GM12878 (cell line): ENCODE results near the gene PRG3. TPM values are rescaled to one million over a fixed set of nuclear protein-coding genes. Genes with fewer than 3 reads are reported as not detected.

Experiments used
- ATAC-seq: fragments of 200-7000 bp; cut with Tn5 transposase; 3 replicates; pipeline ENCODE4 v1.9.1; 2020; ENCODE audit warnings: mild to moderate bottlenecking, moderate library complexity
- BruUV-seq: library from RNA; stranded (reverse); fragments of 400-500 nt; replicated peaks from 2 replicates; lab custom pipeline; 2021; lab: Mats Ljungman, UMichigan
- CTCF ChIA-PET: fragments of 300-600 bp; sonication (Branson Sonifier 250); formaldehyde crosslinking; extraction: SDS; loops from one replicate; lab custom pipeline; 2021; ENCODE audit warnings: inconsistent platforms; lab: Yijun Ruan, JAX
- POLR2A ChIA-PET: fragments of 350-600 bp; formaldehyde crosslinking; extraction: SDS; loops from one replicate; lab custom pipeline; 2021; ENCODE audit warnings: inconsistent platforms; lab: Charles Lee
- RAD21 ChIA-PET: fragments of 300-600 bp; sonication (Branson Sonifier 250); formaldehyde crosslinking; loops from one replicate; lab custom pipeline; 2023; ENCODE audit warnings: antibody characterized with exemption; ENCODE audit not compliant: unreplicated experiment; lab: Charles Lee
- SMC1A ChIA-PET: fragments of 300-600 bp; sonication (Branson Sonifier 250); formaldehyde crosslinking; loops from one replicate; lab custom pipeline; 2023; ENCODE audit not compliant: unreplicated experiment, uncharacterized antibody; lab: Charles Lee
- DNase-seq: peaks from one replicate; pipeline ENCODE4 v3.0.0-alpha.2; 2011; ENCODE audit warnings: low read depth, low spot score
- FAIRE-seq: peaks from 3 replicates; lab custom pipeline; 2011; peaks lifted over from hg19 to GRCh38; lab: Jason Lieb, UNC
- H2AFZ ChIP-seq: 2 replicates; pipeline ENCODE4 v1.6.0; 2011; ENCODE audit warnings: low read depth, low read length, control low read depth; ENCODE audit not compliant: control insufficient read depth
- H3K27ac ChIP-seq: 2 replicates; pipeline ENCODE4 v1.5.1; 2011; ENCODE audit warnings: control low read depth; ENCODE audit not compliant: control insufficient read depth, insufficient read depth
- H3K27me3 ChIP-seq, 2 experiments: replicated peaks in 1 of 2; 2 replicates each; pipeline versions ENCODE4 v1.6.0 to v1.6.1; 2011; ENCODE audit warnings: low read length in 1 of 2; ENCODE audit not compliant: control insufficient read depth in 2 of 2, insufficient read depth in 2 of 2
- H3K36me3 ChIP-seq, 2 experiments: 2 replicates each; pipeline ENCODE4 v1.5.1; 2011; ENCODE audit warnings: low read length in 1 of 2; ENCODE audit not compliant: control insufficient read depth in 2 of 2, insufficient read depth in 2 of 2
- H3K4me1 ChIP-seq: 2 replicates; pipeline ENCODE4 v1.6.1; 2011; ENCODE audit warnings: mild to moderate bottlenecking, low read length, moderate library complexity, mixed read lengths; ENCODE audit not compliant: control insufficient read depth, insufficient read depth
- H3K4me2 ChIP-seq: 2 replicates; pipeline ENCODE4 v1.6.0; 2011; ENCODE audit warnings: control low read depth; ENCODE audit not compliant: control insufficient read depth, insufficient read depth
- H3K4me3 ChIP-seq: fragments of 200-600 bp; sonication (generic); 2 replicates; pipeline ENCODE4 v1.5.1; 2016
- H3K79me2 ChIP-seq: 2 replicates; pipeline ENCODE4 v1.6.0; 2011; ENCODE audit warnings: low read length; ENCODE audit not compliant: control insufficient read depth, insufficient read depth
- H3K9ac ChIP-seq: 2 replicates; pipeline ENCODE4 v1.8.0; 2011; ENCODE audit warnings: low read length, control low read depth, mixed read lengths; ENCODE audit not compliant: control insufficient read depth, insufficient read depth
- H3K9me3 ChIP-seq: replicated peaks from 3 replicates; pipeline ENCODE4 v1.5.1; 2011; ENCODE audit warnings: mild to moderate bottlenecking, low read length; ENCODE audit not compliant: control insufficient read depth, insufficient read depth
- H4K20me1 ChIP-seq: 2 replicates; pipeline ENCODE4 v1.6.0; 2011; ENCODE audit not compliant: control insufficient read depth, insufficient read depth
- CBFB ChIP-seq: IDR thresholded peaks from 2 replicates; pipeline ENCODE4 v1.6.1; 2016; ENCODE audit warnings: antibody characterized with exemption, low read depth
- CEBPB ChIP-seq, 2 experiments: fragments of 150-350 bp in 1 of 2; IDR thresholded peaks; 2 replicates each; pipeline ENCODE4 v1.6.1; 2012 to 2014; ENCODE audit warnings: low read depth in 2 of 2, low read length in 2 of 2, borderline replicate concordance in 1 of 2, inconsistent platforms in 1 of 2
- EED ChIP-seq: sonication (generic); IDR thresholded peaks from 2 replicates; pipeline ENCODE4 v1.6.1; 2016; ENCODE audit warnings: antibody characterized with exemption, low read depth
- SUZ12 ChIP-seq: fragments of 200-600 bp; sonication (generic); IDR thresholded peaks from one replicate; pipeline ENCODE4 v1.6.1; 2018; ENCODE audit warnings: antibody characterized with exemption, mild to moderate bottlenecking; ENCODE audit not compliant: unreplicated experiment
- WGBS: methylation state at CpG from one replicate; pipeline ENCODE4 v1.1.6; 2016; ENCODE audit warnings: low lambda C conversion rate; ENCODE audit not compliant: insufficient replicate concordance, insufficient coverage; ENCODE audit errors: missing lambda C conversion rate; 5-methylcytosine and 5-hydroxymethylcytosine counted together
- in situ Hi-C: fragments of 300-500 bp; cut with MboI; formaldehyde crosslinking; loops from 9 replicates; pipeline ENCODE4 v1.14.3; 2018; ENCODE audit warnings: mixed read lengths
- intact Hi-C: fragments of 100-400 bp; cut with micrococcal nuclease; formaldehyde crosslinking; loops from one replicate; pipeline ENCODE4 v1.14.2; 2022; ENCODE audit not compliant: unreplicated experiment
- polyA plus RNA-seq, 11 experiments: library from polyadenylated mRNA; depleted of rRNA in 4 of 11; unstranded in 6 of 11; stranded (reverse) in 5 of 11; fragments of >200 nt; fragmentation: Nextera tagmentation in 4 of 11; fragmentation: Illumina TruSeq in 1 of 11; extraction: Ambion mirVana in 4 of 11; extraction: Trizol in 1 of 11; gene quantifications; 1 replicate in 1 of 11; 2 replicates in 10 of 11; pipeline versions ENCODE4 v1.2.1 to v1.2.3, GENCODE V29; 2011 to 2016; ENCODE audit warnings: inconsistent platforms in 2 of 11, missing spikeins in 2 of 11, low read depth in 1 of 11
- total RNA-seq, 4 experiments: library from RNA; depleted of rRNA in 3 of 4; stranded (reverse); fragments of >200 nt in 3 of 4; fragmentation: Illumina TruSeq in 1 of 4; extraction: Trizol in 1 of 4; gene quantifications; 2 replicates each; pipeline versions ENCODE4 v1.2.1 to v1.2.3, GENCODE V29; 2013 to 2021
- TF ChIP-seq, protein P1 (sequence below): IDR thresholded peaks from 2 replicates; pipeline ENCODE4 v1.6.1; 2011; ENCODE audit warnings: low read depth, mild to moderate bottlenecking, low read length, moderate library complexity, borderline replicate concordance; ENCODE audit errors: extremely low read depth
- TF ChIP-seq, protein P2 (sequence below): IDR thresholded peaks from 2 replicates; pipeline ENCODE4 v1.6.1; 2012; ENCODE audit warnings: improper control_type of control experiment, low read depth, low read length; ENCODE audit not compliant: insufficient replicate concordance

PRG3 gene
- total and polyA plus RNA-seq, 10 of the 15 experiments (the other 5 are each of a cell fraction or from before 2014, with no cell fraction given), result not detected

GRCh38 chr11:57419146-57419545 lies 38.2 kb upstream of the PRG3 start:
- WGBS, result 83% methylated on average over 3 of the region's 3 CpGs

More at GRCh38 chr11:57419146-57419545, 38.2 kb upstream of the PRG3 start:
- H3K79me2 ChIP-seq, result peaks cover 65% of the 10 kb centered on the region
- no peaks in the 10 kb centered on the region; the same call in 2 of the 3 replicates for H3K9me3 ChIP-seq
- DNase-seq (no peak), ATAC-seq (no peak), FAIRE-seq (no peak)
- H3K4me2 ChIP-seq, result no peak overlapping the region
- H3K4me1 ChIP-seq, result peaks cover 30% of the 10 kb centered on the region
- ChIA-PET RAD21 (no interaction called here), SMC1A (interaction anchor here (0.9 to 2.4 kb wide), 4 partner anchors 10 to 39 kb away, joined by 3 to 5 read pairs (median 4); no protein-coding TSS in a partner anchor), POLR2A (interaction anchor here (1.2 to 1.5 kb wide), 3 partner anchors 12 to 20 kb away, joined by 3 to 6 read pairs (median 4); no protein-coding TSS in a partner anchor), CTCF (interaction anchor here (1.7 to 1.8 kb wide), 2 partner anchors 39 to 73 kb away, joined by 4 to 6 read pairs; no protein-coding TSS in a partner anchor)
- no TSS peak for BruUV-seq
- in situ Hi-C loops (no loop called here), intact Hi-C loops (no loop called here)
- H2AFZ ChIP-seq, result no peak overlapping the region
- no peak overlapping the region for H3K27ac ChIP-seq
- no peak overlapping the region for H3K4me3 ChIP-seq
- H3K36me3 ChIP-seq, result peaks cover 36 to 61% of the 10 kb centered on the region in 2 experiments
- TF ChIP-seq SUZ12, result no peak
- TF ChIP-seq EED, result no peak
- TF ChIP-seq, protein P1, sequence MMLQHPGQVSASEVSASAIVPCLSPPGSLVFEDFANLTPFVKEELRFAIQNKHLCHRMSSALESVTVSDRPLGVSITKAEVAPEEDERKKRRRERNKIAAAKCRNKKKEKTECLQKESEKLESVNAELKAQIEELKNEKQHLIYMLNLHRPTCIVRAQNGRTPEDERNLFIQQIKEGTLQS, result no peak
- TF ChIP-seq, protein P2, sequence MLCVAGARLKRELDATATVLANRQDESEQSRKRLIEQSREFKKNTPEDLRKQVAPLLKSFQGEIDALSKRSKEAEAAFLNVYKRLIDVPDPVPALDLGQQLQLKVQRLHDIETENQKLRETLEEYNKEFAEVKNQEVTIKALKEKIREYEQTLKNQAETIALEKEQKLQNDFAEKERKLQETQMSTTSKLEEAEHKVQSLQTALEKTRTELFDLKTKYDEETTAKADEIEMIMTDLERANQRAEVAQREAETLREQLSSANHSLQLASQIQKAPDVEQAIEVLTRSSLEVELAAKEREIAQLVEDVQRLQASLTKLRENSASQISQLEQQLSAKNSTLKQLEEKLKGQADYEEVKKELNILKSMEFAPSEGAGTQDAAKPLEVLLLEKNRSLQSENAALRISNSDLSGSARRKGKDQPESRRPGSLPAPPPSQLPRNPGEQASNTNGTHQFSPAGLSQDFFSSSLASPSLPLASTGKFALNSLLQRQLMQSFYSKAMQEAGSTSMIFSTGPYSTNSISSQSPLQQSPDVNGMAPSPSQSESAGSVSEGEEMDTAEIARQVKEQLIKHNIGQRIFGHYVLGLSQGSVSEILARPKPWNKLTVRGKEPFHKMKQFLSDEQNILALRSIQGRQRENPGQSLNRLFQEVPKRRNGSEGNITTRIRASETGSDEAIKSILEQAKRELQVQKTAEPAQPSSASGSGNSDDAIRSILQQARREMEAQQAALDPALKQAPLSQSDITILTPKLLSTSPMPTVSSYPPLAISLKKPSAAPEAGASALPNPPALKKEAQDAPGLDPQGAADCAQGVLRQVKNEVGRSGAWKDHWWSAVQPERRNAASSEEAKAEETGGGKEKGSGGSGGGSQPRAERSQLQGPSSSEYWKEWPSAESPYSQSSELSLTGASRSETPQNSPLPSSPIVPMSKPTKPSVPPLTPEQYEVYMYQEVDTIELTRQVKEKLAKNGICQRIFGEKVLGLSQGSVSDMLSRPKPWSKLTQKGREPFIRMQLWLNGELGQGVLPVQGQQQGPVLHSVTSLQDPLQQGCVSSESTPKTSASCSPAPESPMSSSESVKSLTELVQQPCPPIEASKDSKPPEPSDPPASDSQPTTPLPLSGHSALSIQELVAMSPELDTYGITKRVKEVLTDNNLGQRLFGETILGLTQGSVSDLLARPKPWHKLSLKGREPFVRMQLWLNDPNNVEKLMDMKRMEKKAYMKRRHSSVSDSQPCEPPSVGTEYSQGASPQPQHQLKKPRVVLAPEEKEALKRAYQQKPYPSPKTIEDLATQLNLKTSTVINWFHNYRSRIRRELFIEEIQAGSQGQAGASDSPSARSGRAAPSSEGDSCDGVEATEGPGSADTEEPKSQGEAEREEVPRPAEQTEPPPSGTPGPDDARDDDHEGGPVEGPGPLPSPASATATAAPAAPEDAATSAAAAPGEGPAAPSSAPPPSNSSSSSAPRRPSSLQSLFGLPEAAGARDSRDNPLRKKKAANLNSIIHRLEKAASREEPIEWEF, result no peak
- no peak for TF ChIP-seq CEBPB (IDR thresholded peaks at IDR 0.05; ENCODE audit: borderline replicate concordance in 1 of 2, low read depth in 2 of 2, low read length in 2 of 2)
- no peak for TF ChIP-seq CBFB
- no peak overlapping the region for H3K9ac ChIP-seq
- H3K27me3 ChIP-seq, result no peaks in the 10 kb centered on the region
- H4K20me1 ChIP-seq, result peaks cover 3% of the 10 kb centered on the region
